Caco-2 (cell line): ENCODE results near the gene DNER. TPM values are rescaled to one million over a fixed set of nuclear protein-coding genes. Genes with fewer than 3 reads are reported as not detected.

Experiments used
- BruUV-seq: library from RNA; stranded (reverse); fragments of 400-500 nt; replicated peaks from 2 replicates; lab custom pipeline; 2021; lab: Mats Ljungman, UMichigan
- CTCF ChIA-PET: fragments of 300-600 bp; sonication (Branson Sonifier 250); formaldehyde crosslinking; loops from one replicate; lab custom pipeline; 2022; ENCODE audit warnings: antibody characterized with exemption; lab: Charles Lee
- POLR2A ChIA-PET: fragments of 300-600 bp; sonication (Branson Sonifier 250); formaldehyde crosslinking; loops from one replicate; lab custom pipeline; 2022; ENCODE audit warnings: antibody characterized with exemption; lab: Charles Lee
- DNase-seq, 2 experiments: peaks; one replicate each; pipeline versions ENCODE4 v3.0.0 to v3.0.0-alpha.2; 2020 to 2022
- H3K27me3 ChIP-seq: replicated peaks from 2 replicates; pipeline ENCODE4 v1.6.0; 2011; ENCODE audit warnings: low read length; ENCODE audit not compliant: control insufficient read depth, insufficient read depth
- H3K36me3 ChIP-seq: 2 replicates; pipeline ENCODE4 v1.5.1; 2011; ENCODE audit warnings: low read length; ENCODE audit not compliant: control insufficient read depth, insufficient read depth
- H3K4me1 ChIP-seq: fragments of 250-450 bp; sonication (Bioruptor Pico); 2 replicates; pipeline ENCODE4 v1.5.1; 2020; ENCODE audit warnings: mild to moderate bottlenecking
- H3K4me3 ChIP-seq: 2 replicates; pipeline ENCODE4 v1.5.1; 2011; ENCODE audit warnings: low read depth, mild to moderate bottlenecking, control low read depth, low read length
- H3K9me3 ChIP-seq: fragments of 250-450 bp; sonication (Bioruptor Pico); 2 replicates; pipeline ENCODE4 v1.5.1; 2020; ENCODE audit warnings: mild to moderate bottlenecking, moderate library complexity
- H3K27ac Mint-ChIP-seq: one replicate; pipeline ENCODE4 v1.8.0; 2022; ENCODE audit warnings: mixed read lengths; ENCODE audit not compliant: unreplicated experiment
- H3K27me3 Mint-ChIP-seq: one replicate; pipeline ENCODE4 v1.8.0; 2022; ENCODE audit warnings: mixed read lengths; ENCODE audit not compliant: insufficient read depth, unreplicated experiment
- H3K36me3 Mint-ChIP-seq: one replicate; pipeline ENCODE4 v1.8.0; 2022; ENCODE audit warnings: mild to moderate bottlenecking, mixed read lengths; ENCODE audit not compliant: insufficient read depth, unreplicated experiment
- H3K4me1 Mint-ChIP-seq: one replicate; pipeline ENCODE4 v1.8.0; 2022; ENCODE audit warnings: low read depth, mixed read lengths; ENCODE audit not compliant: unreplicated experiment
- H3K4me3 Mint-ChIP-seq: one replicate; pipeline ENCODE4 v1.8.0; 2022; ENCODE audit warnings: mild to moderate bottlenecking, moderate library complexity, mixed read lengths; ENCODE audit not compliant: unreplicated experiment
- H3K9me3 Mint-ChIP-seq: one replicate; pipeline ENCODE4 v1.8.0; 2022; ENCODE audit warnings: mixed read lengths; ENCODE audit not compliant: unreplicated experiment
- CTCF ChIP-seq, 2 experiments: fragments of 200-600 bp in 1 of 2; IDR thresholded peaks; 1 replicate in 1 of 2; 2 replicates in 1 of 2; pipeline versions ENCODE4 v1.5.1 to v1.8.0; 2011 to 2022; ENCODE audit warnings: antibody characterized with exemption in 1 of 2, control low read depth in 1 of 2, inconsistent platforms in 1 of 2, low read depth in 1 of 2, low read length in 1 of 2, mild to moderate bottlenecking in 1 of 2, moderate library complexity in 1 of 2; ENCODE audit not compliant: insufficient read depth in 1 of 2, severe bottlenecking in 1 of 2, unreplicated experiment in 1 of 2
- intact Hi-C: fragments of 100-400 bp; cut with micrococcal nuclease; formaldehyde crosslinking; loops from one replicate; pipeline ENCODE4 v1.10.0; 2022; ENCODE audit not compliant: unreplicated experiment
- total RNA-seq: library from RNA; stranded (reverse); gene quantifications from 2 replicates; pipeline ENCODE4 v1.2.3, GENCODE V29; 2022

DNER gene
- total RNA-seq, 1 experiment from 2014 or later = not detected

GRCh38 chr2:229524799-229525198 lies 189.6 kb downstream of the DNER start:
- DNase-seq = no peak
- no peak overlapping the region for H3K4me3 Mint-ChIP-seq
- Histone ChIP-seq H3K27me3 (no peaks in the 10 kb centered on the region), H3K4me3 (no peak overlapping the region), H3K36me3 (no peaks in the 10 kb centered on the region), H3K9me3 (no peaks in the 10 kb centered on the region), H3K4me1 (no peaks in the 10 kb centered on the region)
- H3K36me3 Mint-ChIP-seq = no peaks in the 10 kb centered on the region
- no peaks in the 10 kb centered on the region for H3K4me1 Mint-ChIP-seq
- no peak overlapping the region for H3K27ac Mint-ChIP-seq
- no peak for TF ChIP-seq CTCF (IDR thresholded peaks at IDR 0.05; ENCODE audit: insufficient read depth in 1 of 2, low read depth in 1 of 2, low read length in 1 of 2, severe bottlenecking in 1 of 2, unreplicated experiment in 1 of 2)
- CTCF ChIA-PET = no interaction called here
- BruUV-seq = no TSS peak
- no peaks in the 10 kb centered on the region for H3K27me3 Mint-ChIP-seq
- POLR2A ChIA-PET = no interaction called here
- intact Hi-C loops = no loop called here
- no peaks in the 10 kb centered on the region for H3K9me3 Mint-ChIP-seq

GRCh38 chr2:229523663-229524062 lies 190.7 kb downstream of the DNER start:
- Histone ChIP-seq H3K36me3 (no peaks in the 10 kb centered on the region), H3K4me3 (no peak overlapping the region), H3K27me3 (no peaks in the 10 kb centered on the region; the same call in 1 of the 2 replicates), H3K9me3 (no peaks in the 10 kb centered on the region), H3K4me1 (no peaks in the 10 kb centered on the region)
- no peaks in the 10 kb centered on the region for H3K9me3 Mint-ChIP-seq
- H3K27ac Mint-ChIP-seq = no peak overlapping the region
- no peaks in the 10 kb centered on the region for H3K36me3 Mint-ChIP-seq
- H3K27me3 Mint-ChIP-seq = no peaks in the 10 kb centered on the region
- TF ChIP-seq CTCF (IDR thresholded peaks at IDR 0.05; ENCODE audit: insufficient read depth in 1 of 2, low read depth in 1 of 2, low read length in 1 of 2, severe bottlenecking in 1 of 2, unreplicated experiment in 1 of 2) = no peak
- no peak for DNase-seq
- ChIA-PET CTCF (no interaction called here), POLR2A (no interaction called here)
- no peak overlapping the region for H3K4me3 Mint-ChIP-seq
- intact Hi-C loops = no loop called here
- no peaks in the 10 kb centered on the region for H3K4me1 Mint-ChIP-seq
- BruUV-seq = no TSS peak

GRCh38 chr2:229521576-229521975 lies 192.8 kb downstream of the DNER start:
- H3K27me3 ChIP-seq = no peaks in the 10 kb centered on the region; the same call in 1 of the 2 replicates
- H3K4me3 ChIP-seq = no peak overlapping the region
- H3K4me1 ChIP-seq = no peaks in the 10 kb centered on the region
- Mint-ChIP-seq H3K9me3 (no peaks in the 10 kb centered on the region), H3K4me3 (no peak overlapping the region), H3K4me1 (no peaks in the 10 kb centered on the region), H3K27me3 (no peaks in the 10 kb centered on the region), H3K27ac (no peak overlapping the region), H3K36me3 (no peaks in the 10 kb centered on the region)
- H3K36me3 ChIP-seq = no peaks in the 10 kb centered on the region
- BruUV-seq = no TSS peak
- no peak for TF ChIP-seq CTCF (IDR thresholded peaks at IDR 0.05; ENCODE audit: insufficient read depth in 1 of 2, low read depth in 1 of 2, low read length in 1 of 2, severe bottlenecking in 1 of 2, unreplicated experiment in 1 of 2)
- ChIA-PET CTCF (no interaction called here), POLR2A (no interaction called here)
- no peak for DNase-seq
- intact Hi-C loops = no loop called here
- no peaks in the 10 kb centered on the region for H3K9me3 ChIP-seq
